SKM-1 treated with dmso at 0.1 percent for 144 hours (cell line): ENCODE results near the gene MAU2.
"Not testable (repeated sequence)": the region's sequence is repeated elsewhere in the genome, so short reads cannot be mapped to it uniquely, and the experiment has no call there.

ENCODE experiments used
- DNase-seq: peaks from one replicate; lab custom pipeline; 2025; ENCODE audit not compliant: unreplicated experiment; lab: John Stamatoyannopoulos, UW

Gene MAU2

DNA sequence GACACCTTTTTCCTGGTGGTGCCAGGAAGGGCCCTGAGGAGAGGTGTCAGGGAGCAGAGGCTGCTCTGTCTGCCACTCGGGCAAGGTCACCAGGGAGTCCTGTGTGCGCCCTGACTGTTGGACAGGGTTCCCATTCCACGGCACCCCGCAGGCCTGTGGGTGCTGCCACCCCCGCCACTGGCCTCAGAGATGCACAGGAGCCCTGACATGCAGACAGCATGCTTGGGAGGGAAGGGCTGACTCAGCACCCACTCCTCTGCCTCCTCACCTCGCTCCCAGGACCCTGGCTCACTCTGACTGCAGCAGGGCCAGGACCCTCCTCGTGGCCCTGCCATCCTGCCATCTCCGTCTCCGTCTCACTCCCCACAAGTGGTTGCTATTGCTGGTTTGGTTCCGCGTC lies 25.3 kb downstream of the MAU2 start:
- DNase-seq = no peak

DNA sequence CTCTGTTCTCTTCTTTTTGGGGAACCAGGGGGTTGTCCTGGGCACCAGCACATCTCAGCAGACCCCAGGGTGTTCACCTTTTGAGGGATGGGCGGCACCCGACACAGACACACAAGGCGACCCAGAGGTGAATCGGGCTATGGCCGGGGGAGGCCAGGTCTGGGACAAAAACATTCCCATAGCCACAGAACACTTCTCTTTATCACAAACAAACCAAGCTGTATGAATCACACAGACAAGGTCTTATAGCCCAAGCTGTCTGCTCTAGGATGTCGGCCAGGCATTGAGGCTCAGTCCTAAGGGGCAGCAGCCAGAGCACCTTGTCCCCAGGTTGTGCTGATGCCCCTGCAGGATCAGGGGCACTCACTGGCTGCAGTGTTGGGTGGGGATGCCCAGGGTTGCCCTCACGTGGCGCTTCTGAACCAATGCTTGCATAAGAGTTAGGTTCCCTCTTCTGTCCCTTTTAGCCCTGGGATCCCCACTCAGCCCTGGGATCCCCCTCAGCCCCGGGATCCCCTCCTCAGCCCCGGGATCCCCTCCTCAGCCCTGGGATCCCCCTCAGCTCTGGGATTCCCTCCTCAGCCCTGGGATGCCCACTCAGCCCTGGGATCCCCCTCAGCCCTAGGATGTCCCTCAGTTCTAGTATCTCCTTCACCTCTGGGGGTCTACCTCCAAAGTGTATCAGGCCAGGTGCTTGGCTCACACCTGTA lies 26.9 kb downstream of the MAU2 start:
- DNase-seq = no peak

DNA sequence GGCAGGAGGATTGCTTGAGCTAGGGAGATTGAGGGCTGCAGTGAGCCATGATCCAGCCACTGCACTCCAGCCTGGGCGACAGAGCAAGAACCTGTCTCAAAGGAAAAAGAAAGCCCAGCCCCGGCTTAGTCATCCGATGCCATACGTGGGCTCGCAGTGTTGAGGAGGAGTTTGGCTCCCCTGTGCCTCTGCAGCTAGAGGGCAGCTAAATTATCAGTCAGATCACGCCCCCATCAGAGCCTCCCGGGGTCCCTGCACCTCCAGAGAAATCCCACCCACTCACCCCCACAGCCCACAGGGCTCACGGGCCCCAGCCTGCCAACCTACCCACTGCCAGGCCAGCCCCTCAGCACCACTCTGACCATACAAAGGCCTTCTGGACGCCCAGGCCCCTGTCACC lies 27.6 kb downstream of the MAU2 start:
- DNase-seq = no peak

DNA sequence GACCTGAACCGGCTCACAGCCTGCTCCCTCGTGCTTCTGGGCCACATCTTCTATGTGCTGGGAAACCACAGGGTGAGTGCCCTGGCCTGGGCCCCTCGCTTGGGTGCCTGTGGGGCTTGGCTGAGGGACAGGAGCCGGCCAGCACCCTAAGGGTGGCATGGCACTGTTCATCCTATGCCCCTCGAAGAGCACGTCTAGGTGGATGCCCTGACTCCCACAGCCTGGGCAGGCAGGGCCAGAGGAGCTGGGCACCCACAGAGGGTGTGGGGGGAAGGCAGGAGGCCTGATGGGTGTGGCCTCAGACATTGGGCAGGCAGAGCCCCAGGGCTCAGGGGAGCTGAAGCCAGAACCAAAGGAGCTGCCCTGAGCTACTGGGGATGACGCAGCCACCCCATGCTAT lies 28.7 kb downstream of the MAU2 start:
- no peak for DNase-seq

DNA sequence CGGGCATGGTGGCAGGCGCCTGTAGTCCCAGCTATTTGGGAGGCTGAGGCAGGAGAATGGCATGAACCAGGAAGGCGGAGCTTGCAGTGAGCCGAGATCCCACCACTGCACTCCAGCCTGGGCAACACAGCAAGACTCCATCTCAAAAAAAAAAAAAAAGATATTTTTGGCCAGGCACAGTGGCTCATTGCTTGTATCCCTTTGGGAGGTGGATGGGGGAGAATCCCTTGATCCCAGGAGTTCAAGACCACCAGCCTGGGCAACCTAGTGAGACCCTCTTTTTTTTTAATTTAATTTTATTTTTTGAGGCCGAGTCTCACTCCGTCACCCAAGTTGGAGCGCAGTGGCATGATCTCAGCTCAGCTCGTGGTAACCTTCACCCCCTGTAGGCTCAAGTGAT lies 30.1 kb downstream of the MAU2 start:
- not testable (repeated sequence) for DNase-seq

DNA sequence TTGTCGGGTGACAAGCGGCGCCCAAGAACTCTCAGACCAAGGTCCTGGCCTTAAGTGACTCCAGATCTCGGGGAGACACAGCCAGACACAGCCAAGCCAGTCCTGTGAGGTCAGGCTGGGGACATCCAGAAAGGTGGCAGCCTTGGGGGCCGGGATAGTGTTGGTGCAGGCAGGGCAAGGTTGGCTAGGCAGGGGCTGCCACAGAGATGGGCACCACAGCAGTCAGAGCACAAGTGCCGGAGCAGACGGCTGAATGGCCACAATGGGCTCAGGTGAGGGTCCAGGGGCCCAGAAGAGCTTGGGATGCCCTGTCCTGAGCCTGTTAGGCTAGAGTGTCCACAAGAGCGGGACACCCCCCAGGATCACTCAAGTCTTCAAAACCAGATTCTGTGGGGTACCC lies 32.2 kb downstream of the MAU2 start:
- DNase-seq = no peak

DNA sequence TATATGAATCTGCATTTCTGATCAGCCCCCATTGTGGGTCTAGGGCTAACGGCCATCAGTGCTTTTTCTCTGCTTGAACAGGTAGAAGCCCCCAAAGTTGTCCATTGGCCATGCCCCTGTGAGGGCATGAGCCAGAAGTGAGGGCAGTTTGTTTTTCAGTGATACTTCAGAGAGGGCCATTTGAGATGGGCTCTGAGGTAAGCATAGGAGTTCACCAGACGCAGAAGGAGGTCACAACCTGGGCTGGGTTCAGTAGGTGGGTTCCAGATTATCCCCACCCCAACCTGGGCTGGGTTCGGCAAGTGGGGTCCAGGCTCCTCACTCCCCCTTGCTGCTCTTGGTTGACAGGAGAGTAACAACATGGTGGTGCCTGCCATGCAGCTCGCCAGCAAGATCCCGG lies 33.4 kb downstream of the MAU2 start:
- DNase-seq = no peak

DNA sequence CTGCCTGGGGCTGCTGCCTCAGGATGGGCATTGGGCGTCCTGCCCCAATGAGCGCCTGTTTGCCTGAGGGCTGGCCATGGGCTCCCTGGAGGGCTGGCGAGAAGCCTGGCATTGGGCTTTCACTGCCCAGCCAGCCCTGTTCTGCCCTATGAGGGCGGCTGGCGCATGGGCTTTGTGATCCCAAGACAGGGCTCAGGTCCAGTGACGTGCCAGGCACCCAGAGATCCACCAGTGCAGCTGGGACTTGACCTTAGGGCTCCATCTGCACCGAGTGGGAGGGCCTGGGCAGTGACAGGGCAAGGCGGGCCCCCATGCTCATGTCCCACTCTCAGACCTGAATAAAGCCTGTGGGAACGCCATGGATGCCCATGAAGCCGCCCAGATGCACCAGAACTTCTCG lies 34.3 kb downstream of the MAU2 start:
- no peak for DNase-seq

DNA sequence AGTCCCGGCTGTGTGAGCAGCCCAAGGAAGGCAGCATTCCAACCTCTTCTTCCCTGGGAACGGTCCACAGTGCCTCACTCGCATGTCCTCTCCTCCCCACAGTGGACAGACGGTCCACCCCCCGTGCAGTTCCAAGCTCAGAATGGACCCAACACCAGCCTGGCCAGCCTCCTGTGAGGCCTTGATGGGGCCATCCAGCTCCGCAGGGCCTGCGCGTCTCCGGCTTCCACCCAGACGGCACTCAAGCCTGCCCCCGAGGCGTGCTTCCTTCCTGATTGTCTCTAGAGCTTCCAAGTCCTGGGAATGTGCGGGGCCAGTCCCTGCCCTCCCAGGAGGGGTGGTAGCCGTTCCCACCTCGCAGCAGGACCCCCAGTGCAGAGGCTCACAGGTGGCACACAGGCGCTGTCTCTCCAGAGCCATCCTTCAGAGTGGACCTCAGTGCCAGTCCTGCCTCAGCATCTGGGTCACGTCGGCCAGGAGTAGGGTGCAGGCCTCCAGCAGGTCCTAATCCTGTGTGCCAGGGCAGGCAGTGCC lies 35.0 kb downstream of the MAU2 start:
- DNase-seq = no peak

DNA sequence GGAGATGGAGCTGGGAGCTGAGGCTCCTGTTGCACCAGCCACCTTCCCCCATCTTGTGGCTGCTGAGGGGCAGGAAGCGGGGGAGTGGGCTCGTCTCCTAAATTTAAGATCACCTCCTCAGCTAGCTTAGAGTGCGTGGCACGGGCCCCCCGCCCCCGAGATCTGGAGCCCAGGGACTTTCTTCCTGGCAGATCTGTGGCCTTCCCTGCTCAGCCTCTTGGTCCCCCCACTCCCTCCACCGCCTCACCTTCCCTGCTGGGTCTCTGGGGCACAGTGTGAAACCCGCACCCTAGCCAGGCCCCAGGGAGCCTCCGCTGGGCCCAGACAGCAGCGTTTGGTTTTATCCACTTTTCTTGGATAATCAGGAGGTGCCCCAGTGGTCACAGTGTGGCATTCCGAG lies 35.9 kb downstream of the MAU2 start:
- DNase-seq = no peak

DNA sequence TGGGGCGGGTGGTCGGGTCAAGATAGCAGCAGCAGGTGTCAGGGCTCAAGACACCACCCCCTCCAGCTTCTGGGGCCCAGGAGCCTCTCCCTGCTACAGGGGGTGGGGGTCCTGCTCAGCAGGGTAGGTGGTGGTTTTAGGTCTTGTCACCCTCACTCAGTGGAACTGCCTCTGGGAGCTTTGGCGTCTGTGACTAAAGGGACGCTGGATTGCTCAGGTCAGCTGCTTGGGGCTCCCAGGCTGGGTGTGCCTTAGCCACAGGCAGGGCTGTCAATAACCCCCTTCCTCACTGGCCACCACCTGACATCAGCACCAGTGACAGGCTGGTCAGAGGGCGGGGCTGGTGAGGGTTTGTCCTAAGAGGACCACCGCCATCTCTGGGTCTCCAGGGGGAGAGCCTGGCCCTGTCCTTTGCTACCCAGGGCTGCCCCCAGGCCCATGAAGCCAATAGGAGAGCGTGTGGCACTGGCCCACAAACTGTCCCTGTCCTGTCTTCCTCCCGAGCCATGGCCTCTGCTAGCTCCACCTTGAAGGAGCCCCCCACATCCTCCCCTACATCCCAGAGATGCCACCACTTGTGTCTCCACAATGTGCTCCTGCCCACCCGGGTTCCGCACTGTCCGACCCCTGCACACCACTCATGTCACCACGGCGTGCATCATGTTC lies 36.4 kb downstream of the MAU2 start:
- DNase-seq = no peak

DNA sequence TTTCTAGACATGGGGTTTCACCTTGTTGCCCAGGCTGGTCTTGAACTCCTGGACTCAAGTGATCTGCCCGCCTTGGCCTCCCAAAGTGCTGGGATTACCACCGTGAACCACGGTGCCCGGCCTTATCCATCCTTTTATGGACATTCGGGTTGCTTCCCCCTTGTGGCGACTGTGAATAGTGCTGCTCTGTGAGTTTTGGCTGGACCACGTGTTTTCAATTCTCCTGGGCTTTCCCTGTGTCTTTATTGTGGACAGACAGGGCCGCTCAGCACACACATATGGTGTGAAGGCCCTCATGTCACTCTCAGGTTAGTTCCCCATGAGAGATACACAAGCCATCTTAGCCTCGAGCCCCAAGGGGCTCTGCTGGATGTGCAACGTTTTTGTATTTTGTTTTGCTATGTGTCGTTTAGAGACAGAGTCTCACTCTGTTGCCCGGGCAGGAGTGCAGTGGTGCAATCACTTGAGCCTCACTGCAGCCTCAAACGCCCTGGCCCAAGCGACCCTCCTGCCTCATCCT lies 40.5 kb downstream of the MAU2 start:
- DNase-seq = peak; percentile 65

DNA sequence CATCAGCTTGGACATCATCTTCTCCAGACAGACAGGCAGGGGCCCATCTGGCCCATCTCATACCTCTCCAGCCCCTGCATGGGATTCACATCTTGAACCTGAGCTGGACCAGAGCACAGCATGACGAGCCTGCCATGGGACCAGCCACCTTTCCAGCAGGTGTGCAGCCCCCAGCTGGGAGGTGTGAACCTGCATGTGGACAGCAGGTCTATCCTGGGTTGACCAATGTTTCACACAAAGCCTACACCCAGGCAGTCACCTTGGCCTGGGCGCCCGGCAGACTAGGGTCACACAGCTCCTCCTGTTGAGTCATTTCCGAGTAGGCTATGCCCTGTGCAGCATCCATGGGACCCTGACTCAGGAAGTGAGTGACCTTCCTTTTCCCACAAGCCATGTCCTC lies 41.4 kb downstream of the MAU2 start:
- DNase-seq = no peak

DNA sequence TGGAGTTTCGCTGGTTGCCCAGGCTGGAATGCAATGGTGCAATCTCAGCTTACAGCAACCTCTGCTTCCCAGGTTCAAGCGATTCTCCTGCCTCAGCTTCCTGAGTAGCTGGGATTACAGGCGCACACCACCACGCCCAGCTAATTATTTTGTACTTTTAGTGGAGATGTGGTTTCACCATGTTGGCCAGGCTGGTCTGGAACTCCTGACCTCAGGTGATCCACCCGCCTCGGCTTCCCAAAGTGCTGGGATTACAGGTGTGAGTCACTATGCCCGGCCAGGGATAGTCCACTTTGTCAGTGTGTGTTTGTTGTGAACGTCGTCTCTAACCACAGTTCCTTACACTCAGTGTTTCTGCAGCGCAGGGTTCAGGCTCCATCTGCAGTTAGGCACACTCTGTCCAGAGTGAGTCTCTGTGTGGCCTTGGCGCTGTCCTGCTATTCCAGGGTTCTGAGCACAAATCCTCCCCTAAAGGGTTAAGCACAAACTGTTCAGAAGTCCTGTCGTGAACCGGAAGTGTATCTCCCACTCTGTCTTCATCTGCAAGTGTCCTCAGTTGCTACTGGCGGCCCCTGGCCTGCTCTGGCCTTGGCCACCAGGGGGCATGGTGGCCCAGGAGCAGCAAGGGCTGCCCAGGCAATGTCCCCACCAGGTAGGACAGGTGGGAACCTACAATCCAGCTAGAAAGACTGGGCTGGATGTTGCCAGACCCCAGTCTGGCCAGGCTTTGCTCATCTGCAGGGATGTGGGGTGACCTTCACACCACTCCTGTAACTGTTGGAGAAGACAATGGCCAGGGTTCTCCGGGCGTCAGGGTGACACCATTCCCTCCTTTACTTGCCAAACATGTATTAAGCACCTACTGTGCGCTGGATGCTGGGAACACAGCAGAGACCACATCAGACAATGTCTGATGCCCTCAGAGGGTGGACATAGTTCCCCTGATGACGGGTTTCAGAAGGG lies 46.1 kb downstream of the MAU2 start:
- peak; percentile 80 for DNase-seq

DNA sequence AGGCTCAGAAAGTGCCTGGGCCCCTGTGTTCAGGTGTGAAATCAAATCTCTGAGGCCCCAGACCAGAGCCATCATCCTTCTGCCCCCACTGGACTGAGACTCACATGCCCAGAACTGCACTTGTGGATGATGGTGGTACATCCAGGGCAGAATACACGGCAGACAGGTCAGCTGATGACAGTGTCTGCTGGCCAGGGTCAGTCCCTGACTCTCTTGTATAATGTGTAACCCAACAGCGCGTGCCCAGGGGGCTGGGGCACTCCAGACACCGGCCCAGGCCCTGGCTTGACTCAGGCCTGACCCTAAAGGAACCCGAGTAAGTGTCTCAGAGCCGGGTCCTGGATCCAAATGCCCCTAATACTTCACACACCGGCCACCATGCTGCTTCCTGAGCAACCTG lies 47.5 kb downstream of the MAU2 start:
- no peak for DNase-seq

DNA sequence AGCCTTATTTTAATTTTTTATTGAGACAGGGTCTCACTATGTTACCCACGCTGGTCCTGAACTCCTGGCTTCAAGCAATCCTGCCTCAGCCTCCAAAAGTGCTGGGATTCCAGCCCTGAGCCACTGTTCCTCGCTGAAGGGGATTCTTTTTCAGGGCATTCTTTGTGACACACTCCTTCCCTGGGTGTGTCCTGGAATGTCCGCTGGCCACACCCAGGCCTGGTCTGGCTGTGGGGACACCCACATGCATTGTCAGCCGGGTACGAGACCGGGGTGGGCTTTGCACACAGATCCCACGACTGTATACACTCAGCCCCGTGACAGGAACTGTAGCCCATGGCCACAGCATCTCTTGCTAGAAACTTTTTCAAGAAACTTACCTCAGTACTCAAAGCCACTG lies 50.4 kb downstream of the MAU2 start:
- DNase-seq = no peak

DNA sequence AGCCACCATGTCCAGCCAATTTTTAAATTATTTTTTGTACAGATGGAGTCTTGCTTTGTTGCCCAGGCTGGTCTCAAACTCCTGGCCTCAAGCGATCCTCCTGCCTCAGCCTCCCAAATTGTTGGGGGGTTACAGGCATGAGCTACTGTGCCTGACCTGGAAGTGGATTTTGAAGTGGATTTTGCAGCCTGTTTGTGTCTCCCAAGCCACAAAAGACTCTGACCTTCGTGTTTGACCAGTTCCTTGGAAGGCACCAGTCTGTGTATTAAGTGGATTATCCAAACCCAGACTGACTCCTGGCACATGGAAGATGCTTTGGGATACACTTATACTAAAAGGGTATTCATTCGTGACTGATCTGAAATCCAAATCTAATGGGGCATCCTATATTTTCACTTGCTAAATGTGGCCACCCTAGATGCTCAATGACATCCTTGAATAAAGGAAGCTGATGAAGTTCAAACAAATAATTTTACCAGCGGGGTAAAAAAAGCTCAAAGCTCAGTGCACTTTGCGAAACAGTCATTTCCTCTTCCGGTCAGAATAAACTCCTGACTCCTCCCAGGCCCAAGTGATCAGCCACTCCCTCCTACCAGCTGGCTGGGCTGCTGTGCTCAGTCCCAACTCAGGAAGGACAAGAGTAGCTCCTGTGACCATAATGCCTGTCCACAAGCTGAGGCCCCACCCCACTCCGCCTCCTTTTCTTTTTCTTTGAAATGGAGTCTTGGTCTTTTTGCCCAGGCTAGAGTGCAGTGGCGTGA lies 52.2 kb downstream of the MAU2 start:
- peak; percentile 92 for DNase-seq

DNA sequence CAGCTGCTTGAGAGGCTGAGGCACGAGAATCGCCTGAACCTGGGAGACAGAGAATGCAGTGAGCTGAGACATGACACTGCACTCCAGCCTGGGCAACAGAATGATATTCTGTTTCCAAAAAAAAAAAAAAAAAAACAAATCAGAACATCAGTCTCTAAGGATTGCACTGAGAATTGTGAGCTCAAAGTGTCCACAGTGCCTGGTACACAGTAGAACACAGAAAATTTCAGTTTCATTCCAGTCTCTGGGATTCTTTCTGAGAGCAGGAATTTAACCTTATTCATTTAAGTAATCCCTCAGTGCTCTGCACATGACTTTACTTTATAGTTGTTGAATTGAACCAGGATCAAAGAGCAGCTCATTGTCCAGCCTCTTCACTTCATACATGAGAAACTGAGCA lies 58.9 kb downstream of the MAU2 start:
- no peak for DNase-seq

DNA sequence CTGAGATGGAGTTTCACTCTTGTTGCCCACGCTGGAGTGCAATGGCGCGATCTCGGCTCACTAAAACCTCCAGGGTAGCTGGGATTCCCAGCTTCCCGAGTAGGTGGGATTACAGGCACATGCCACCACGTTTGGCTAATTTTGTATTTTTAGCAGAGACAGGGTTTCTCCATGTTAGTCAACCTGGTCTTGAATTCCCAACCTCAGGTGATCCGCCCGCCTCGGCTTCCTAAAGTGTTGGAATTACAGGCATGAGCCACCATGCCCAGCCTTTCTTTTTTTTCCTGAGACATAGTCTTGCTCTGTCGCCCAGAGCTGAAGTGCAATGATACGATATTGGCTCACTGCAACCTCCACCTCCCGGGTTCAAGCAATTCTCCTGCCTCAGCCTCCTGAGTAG lies 59.7 kb downstream of the MAU2 start:
- DNase-seq = not testable (repeated sequence)
